HL-60 (cell line): ENCODE data around the gene UBE2E2.

ENCODE experiments used
- CTCF ChIP-seq: IDR thresholded peaks from one replicate; pipeline ENCODE4 v1.5.1; 2011; ENCODE audit warnings: low read length, control low read depth, inconsistent platforms; ENCODE audit not compliant: insufficient read depth
- GABPA ChIP-seq: IDR thresholded peaks from 2 replicates; pipeline ENCODE4 v1.6.1; 2012; ENCODE audit warnings: low read depth
- POLR2AphosphoS5 ChIP-seq: IDR thresholded peaks from 2 replicates; pipeline ENCODE4 v1.6.1; 2012; ENCODE audit warnings: low read depth
- REST ChIP-seq: IDR thresholded peaks from 2 replicates; pipeline ENCODE4 v1.6.1; 2012; ENCODE audit warnings: low read depth; ENCODE audit not compliant: insufficient replicate concordance

DNA sequence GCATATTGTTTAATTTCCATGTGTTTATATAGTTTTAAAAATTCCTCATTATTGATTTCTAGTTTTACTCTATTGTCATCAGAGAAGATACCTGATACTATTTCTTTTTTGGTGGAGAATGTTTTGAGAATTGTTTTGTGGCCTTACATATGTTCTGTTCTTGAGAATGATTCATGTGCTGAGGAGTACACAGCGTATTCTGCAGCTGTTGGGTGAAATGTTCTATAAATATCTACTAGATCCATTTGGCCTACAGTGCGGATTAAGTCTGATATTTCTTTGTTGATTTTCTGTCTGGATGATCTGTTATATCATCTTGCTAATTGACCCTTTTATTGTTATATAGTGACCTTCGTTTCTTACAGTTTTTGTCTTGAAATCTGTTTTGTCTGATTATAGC, 109.7 kb downstream of the UBE2E2 start:
- TF ChIP-seq REST (no peak), CTCF (no peak), GABPA (no peak), POLR2AphosphoS5 (no peak)
